OCI-M2 (cell line): Measurements from ENCODE around the gene ZDHHC11B.
"Not testable (repeated sequence)": the region's sequence is repeated elsewhere in the genome, so short reads cannot be mapped to it uniquely, and the experiment has no call there.

ENCODE experiments used
- DNase-seq: peaks from one replicate; lab custom pipeline; 2025; ENCODE audit not compliant: unreplicated experiment; lab: John Stamatoyannopoulos, UW

Gene ZDHHC11B

DNA sequence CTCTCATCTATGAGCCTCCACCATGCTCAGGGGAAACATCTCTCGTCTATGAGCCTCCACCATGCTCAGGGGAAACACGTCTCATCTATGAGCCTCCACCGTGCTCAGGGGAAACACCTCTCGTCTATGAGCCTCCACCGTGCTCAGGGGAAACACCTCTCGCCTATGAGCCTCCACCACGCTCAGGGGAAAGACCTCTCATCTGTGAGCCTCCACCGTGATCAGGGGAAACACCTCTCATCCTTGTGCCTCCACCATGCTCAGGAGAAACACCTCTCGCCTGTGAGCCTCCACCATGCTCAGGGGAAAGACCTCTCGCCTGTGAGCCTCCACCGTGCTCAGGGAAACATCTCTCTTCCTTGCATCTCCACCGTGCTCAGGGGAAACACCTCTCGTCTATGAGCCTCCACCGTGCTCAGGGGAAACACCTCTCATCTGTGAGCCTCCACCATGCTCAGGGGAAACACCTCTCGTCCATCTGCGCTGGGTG is 30.3 kb downstream of the ZDHHC11B start:
- DNase-seq: not testable (repeated sequence)

DNA sequence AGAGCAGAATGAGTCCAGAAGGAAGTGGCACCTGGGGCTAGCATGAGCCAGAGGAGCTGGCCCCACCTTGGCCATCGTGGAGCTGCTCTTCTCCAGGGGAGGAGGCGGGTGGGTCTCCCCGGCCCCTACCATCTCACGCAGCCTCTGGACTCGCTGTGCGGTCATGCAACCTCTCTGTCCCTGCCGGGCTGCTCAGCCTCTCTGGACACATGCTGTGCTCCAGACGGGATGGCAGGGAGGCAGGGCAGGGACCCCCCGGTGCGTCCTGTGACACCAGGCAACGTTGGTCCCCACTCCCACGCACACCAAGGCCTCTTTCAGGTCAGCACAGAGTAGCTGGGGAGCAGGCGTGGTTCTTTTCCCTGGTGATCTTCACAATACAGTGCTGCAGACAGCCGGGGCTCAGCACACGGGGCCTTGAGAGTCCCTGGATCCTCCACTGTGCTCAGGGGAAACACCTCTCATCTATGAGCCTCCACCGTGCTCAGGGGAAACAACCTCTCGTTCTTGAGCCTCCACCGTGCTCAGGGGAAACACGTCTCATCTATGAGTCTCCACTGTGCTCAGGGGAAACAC is 30.9 kb downstream of the ZDHHC11B start:
- DNase-seq: not testable (repeated sequence)

GRCh38 chr5:752532-753115 is 31.9 kb downstream of the ZDHHC11B start:
- DNase-seq: not testable (repeated sequence)

- not testable (repeated sequence) for DNase-seq
Measured at GRCh38 chr5:751992-752391, 32.5 kb downstream of the ZDHHC11B start.

- DNase-seq: no peak
Measured at GRCh38 chr5:751496-751895, 33.0 kb downstream of the ZDHHC11B start.

DNA sequence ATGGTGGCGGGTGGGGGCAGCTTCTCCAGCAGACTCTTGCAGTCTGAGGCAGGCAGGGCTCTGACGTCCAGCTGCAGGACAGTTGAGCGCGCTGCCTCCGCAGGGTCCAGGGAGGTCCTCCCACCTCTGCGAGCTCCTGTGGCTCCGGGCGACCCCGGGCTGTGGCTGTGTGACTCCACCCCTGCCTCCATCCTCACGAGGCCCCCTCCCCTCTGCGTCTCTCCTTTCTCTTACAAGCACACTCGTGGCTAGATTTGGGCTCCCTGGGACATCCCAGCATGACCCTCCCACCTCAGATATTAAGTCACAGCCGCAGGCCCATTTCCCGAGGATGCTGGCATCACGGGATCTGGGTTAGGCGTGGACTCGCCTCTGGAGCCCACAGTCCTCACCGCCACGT is 34.3 kb downstream of the ZDHHC11B start:
- DNase-seq: not testable (repeated sequence)

- no peak for DNase-seq
Measured at GRCh38 chr5:749101-749670, 35.3 kb downstream of the ZDHHC11B start.

GRCh38 chr5:748011-748980 is 36.2 kb downstream of the ZDHHC11B start:
- DNase-seq: not testable (repeated sequence)

DNA sequence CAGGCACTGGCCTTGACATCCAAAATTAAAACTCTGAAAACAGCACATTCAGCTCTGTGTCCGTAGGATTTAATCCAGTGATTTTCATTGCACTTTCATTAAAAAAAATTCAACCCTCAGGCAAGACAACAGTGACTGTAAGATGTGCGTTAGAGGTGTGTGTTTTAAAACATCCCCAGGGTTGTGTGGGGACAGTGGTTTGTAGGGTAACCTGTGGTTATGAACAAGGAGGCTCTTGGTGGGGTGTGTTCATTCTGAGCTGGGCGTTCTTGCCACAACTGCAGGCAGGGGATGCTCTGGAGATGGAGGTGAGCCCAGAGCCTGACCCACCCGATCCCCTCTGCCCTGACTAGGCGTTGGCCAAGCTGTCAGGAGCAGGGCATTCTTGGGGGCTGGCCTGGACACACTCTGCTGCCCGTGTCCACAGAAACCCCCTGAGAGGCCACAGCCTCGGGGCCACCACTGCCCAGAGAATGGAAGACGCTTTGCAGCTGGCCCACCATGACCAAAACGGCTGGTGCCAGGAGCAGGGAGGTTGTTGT is 37.2 kb downstream of the ZDHHC11B start:
- not testable (repeated sequence) for DNase-seq

DNA sequence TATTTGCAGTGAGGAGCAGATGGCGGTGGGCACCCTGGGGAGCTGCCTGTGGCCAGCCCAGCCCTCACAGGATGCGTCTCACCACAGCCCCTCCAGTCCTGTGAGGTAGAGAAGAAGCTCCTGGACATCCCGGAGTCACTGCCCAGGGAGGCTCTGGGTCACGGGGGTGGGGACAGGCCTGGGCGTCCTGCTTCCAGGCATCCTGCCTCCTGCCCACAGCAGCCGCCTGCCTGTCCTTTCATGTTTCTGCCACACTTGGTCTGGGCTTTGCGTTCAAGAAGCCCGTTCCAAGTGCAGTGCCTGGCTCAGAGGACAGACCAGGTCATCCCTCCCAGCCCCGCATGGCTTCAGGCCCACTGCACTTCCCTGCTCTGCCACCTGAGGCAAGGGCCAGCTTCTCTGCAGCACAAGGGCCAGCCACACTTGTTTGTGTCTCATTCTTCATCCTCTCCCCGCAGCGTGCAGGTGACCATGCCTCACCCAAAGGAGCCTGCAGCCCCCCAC is 38.2 kb downstream of the ZDHHC11B start:
- no peak for DNase-seq

DNA sequence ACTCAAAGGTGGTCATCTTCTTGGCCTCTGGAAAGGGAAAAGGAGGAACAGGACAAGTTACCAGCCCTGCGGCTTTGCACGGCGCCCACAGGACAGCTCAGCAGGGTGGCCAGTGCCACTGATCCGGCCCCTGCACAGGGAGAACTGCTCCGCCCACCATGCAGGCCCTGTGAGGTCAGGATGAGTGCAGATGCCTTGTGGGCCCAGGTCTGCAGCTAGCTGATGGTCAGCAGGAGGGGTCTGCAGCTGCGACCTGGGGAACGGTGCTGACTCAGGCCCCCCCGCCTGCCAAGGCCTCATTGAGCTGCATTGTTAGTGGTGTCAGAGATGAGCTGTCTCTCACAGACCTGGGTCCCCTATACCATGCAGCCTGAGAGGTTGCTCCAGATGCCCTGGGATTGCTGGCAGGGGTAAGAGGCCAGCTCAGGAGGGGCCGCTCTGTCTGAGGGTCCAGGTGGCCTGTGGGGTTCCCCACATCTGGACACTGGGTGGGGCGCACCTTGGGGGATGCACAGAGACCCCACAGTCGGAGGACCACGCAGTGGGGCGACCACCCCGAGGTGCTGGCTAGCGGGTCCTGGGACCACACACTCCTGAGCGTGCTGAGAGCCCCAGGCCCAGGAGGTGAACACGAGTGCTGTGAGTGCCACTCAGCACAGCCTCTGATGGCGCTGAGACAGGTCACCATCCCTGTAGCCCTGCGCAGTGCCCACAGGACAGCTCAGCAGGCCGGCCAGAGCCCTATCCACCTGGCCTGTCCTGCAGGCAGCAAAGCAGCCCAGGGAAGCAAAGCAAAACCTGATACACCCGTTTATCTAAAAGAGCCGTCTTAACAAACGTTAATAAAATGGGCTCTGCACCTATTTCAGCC is 39.0 kb downstream of the ZDHHC11B start:
- not testable (repeated sequence) for DNase-seq

DNA sequence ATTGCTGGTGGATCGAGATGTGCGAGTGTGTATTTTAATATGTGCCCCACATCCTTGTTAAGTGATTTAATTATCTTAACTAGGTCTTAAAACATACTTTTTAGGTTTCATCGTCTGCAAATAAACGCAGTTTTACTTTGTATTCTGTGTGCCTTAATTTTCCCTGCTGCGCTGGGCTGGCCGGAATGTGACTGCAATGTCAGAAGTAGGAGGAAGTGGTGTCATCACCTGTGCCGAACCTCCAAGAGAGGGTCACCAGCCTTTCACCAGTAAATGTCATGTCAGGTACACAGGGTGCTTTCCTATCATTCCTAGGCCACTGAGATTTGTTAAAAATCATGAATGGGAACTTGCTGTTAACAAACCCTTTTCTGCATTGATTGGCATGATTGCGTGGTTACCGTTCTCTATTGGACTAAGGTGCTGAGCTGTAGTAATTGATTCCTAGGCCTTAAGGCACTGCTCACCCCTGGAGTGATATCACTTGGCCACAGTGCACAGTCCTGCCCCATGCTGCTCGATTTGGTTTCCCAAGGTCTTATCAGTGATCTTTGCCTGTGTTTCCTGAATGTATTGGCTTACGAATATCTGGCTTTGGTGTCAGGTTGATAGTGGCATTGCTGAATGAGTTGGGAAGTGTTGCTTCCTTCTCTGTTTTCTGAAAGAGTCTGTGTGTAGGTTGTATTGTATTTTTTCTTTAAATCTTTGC is 40.7 kb downstream of the ZDHHC11B start:
- DNase-seq: not testable (repeated sequence)

GRCh38 chr5:742276-742675 is 42.3 kb downstream of the ZDHHC11B start:
- DNase-seq: not testable (repeated sequence)

DNA sequence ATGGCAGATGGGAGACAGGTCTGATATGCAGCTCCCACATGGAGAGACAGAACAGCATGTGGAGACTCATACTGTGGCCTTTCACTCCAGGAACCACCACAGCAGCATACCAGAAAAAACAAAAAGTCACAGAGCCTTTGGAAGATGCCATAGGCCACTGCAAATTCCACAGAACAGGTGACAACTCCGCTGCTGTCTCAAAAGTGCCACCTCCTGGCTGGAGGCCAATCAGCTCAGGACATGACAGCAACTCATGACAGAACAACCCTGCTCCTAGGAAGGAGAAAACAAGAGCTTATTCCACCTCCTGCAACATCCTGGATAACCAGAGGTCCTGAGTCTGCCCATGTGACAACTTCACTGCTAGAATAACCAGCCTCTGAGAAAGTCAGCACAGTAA is 50.4 kb downstream of the ZDHHC11B start:
- not testable (repeated sequence) for DNase-seq

- DNase-seq: not testable (repeated sequence)
Measured at GRCh38 chr5:732754-733454, 51.6 kb downstream of the ZDHHC11B start.

GRCh38 chr5:729225-729624 is 55.3 kb downstream of the ZDHHC11B start:
- DNase-seq: not testable (repeated sequence)

DNA sequence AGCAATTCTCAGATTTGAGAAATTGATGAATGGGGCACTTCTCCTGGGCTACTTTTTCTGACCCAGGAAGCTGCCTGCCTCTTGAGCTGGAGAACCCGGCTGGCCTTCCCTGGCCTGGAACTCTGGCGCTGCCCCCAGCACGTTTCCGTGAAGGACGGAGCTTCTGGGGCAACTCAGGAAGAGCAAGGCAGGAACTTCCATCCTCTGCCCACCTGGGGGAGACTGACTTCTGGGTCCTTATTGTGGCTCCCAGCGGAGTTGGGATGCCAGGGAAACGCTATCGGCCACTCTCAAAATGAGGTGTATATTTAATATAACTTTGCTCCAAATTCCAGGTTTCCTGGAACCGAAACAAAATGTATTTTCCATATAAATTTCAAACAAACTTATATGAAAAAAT is 57.4 kb downstream of the ZDHHC11B start:
- not testable (repeated sequence) for DNase-seq

GRCh38 chr5:723865-724264 is 60.7 kb downstream of the ZDHHC11B start:
- not testable (repeated sequence) for DNase-seq

GRCh38 chr5:723309-723708 is 61.2 kb downstream of the ZDHHC11B start:
- not testable (repeated sequence) for DNase-seq
